GOT3 (cell line): Measurements from ENCODE around the gene REC8.

Source experiments
- DNase-seq: peaks from one replicate; lab custom pipeline; 2025; ENCODE audit warnings: mixed read lengths; lab: John Stamatoyannopoulos, UW

REC8 gene

GRCh38 chr14:24159777-24160498 is 11.9 kb upstream of the REC8 start:
- no peak for DNase-seq

- no peak for DNase-seq
These were observed 11.4 kb upstream of the REC8 start for GRCh38 chr14:24160499-24160849.

DNA sequence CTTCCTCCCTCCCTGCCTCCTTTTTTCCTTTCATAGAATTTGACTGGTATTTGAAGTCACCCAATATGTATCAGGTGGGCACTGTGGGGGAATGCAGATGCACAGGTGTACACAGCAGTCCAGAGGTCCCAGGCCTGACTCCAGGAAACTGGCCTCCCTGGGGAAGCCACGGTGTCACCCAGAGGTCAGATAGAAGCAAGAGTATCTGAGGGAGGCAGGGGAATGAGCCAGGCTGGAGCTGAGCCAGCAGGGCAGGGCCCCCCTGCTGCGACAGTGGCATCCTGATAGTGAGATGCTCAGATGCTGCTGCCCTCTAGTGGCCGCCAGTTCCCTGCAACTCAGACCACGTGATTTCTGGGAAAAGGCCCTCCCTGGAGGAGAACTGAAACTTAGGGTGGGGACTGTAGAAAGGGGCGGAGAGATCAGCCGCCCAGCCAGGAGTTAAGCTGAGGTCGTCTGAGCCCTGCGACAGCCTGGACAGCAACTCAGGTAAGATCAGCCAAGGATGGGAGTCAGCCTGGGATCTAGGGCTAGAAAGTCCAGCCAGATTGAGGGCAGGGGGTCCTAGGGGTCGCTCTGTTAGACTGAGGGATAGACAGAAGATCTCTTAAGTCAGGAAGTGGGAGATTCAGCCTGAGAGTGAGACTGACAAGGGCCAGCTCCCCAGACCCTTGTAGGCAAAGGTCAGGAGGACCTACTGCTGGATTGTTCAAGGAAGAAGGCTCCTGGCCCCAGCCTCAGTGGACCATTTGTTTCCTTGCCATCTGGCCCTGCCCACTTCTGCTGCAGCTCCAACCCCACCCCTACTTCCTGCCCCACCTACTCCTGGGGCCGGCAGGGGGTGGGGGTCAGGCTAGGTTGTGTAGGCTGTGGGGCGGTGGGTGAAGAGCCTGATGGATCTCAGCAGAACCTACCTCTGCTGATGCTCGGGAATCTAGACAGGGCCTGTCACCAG is 10.8 kb upstream of the REC8 start, which contains the start of gene IRF9:
Gene IRF9, plus strand, starts transcription at position 416 of the 955 bp plus-strand sequence. CDS start 880 bp downstream, outside the sequence.
- DNase-seq = peak; percentile 80

DNA sequence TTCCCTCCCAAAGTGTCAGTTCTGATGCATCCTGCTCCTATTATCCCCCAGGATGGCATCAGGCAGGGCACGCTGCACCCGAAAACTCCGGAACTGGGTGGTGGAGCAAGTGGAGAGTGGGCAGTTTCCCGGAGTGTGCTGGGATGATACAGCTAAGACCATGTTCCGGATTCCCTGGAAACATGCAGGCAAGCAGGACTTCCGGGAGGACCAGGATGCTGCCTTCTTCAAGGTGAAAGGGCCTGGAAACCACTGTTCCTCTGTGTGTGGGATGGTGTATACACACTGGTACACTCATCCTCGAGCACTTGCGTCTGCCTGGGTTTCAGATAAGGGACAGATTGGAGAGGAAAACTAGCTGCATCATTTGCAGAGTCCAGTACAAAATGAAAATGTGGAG is 9.8 kb upstream of the REC8 start:
- DNase-seq = no peak

- no peak for DNase-seq
These were observed 7.3 kb upstream of the REC8 start for GRCh38 chr14:24164518-24164991.

- no peak for DNase-seq
These were observed 6.1 kb upstream of the REC8 start for GRCh38 chr14:24165785-24166184.

DNA sequence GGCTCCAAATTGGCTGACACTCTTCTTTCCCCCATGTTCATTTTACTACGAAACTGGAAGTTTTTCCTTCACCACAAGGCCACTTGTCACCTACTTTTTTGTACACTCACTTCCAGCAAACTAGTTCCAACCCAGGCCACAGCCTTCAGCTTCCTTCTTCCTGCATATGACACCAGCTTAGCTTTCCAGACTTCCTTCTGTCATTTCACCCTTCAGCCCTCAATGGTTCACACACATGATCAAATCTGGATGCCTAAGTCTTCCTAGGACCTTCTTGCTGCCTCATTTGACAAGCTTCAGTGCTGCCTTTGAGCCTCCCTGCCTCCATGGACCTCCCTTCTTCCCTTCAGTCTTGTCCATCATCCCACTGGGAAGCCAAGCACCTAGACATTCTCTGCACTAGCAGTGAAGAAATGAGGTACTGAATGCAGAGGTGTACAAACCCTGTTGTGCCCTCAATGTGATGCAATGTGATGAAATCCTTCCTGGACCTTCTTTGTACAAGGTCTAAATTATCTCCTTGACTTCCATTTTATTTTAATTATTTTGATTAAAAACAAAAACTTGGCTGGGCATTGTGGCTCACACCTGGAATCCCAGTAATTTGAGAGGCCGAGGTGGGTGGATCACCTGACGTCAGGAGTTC is 4.3 kb upstream of the REC8 start:
- DNase-seq = no peak

DNA sequence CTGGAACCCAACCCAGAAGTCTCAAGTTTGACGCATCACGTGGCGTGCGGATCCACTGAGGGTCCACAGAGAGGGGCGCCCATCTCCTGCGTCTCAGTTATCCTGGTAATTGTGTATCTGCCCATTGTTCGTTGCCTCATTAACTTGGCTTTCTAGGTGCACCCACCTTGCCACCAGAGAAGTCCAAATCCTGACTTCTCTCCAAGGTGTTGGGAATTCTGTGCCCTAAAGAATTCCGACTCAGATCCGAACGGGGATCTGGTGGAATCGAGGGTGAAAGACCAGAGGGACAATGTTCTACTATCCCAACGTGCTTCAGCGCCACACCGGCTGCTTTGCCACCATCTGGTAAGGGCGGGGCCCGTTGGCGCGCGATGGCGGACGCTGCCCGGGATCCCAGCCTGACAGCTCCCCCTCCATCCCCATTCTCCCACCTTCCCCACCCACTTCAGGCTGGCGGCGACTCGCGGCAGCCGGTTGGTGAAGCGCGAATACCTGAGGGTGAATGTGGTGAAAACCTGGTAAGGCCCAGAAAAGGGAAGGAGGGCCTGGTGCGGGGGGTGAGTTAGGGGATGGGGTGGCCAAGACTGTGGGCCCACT is 481 bp downstream of the REC8 start:
- no peak for DNase-seq

- no peak for DNase-seq
These were observed 996 bp downstream of the REC8 start for GRCh38 chr14:24172871-24173281.

DNA sequence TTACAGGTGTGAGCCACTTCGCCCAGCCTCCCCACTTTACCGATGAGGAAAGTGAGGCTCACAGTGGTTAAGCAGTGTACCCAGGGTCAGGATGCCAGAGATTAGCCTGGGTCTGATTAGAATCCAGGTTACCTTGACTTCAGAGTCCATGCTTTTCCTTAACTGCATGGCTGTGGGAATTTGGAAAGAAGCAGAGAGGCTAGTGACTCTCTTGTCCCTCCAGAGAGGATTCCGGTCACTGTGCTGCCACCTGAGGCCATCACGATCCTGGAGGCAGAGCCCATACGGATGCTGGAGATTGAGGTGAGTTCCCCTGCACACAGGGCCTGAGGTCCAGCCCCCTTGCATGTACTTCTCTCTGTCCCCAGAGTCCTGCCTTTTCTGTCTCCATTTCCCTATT is 4.7 kb downstream of the REC8 start:
- DNase-seq = no peak

GRCh38 chr14:24177041-24177825 is 5.4 kb downstream of the REC8 start:
- no peak for DNase-seq

GRCh38 chr14:24177891-24178290 is 6.0 kb downstream of the REC8 start:
- DNase-seq = no peak

DNA sequence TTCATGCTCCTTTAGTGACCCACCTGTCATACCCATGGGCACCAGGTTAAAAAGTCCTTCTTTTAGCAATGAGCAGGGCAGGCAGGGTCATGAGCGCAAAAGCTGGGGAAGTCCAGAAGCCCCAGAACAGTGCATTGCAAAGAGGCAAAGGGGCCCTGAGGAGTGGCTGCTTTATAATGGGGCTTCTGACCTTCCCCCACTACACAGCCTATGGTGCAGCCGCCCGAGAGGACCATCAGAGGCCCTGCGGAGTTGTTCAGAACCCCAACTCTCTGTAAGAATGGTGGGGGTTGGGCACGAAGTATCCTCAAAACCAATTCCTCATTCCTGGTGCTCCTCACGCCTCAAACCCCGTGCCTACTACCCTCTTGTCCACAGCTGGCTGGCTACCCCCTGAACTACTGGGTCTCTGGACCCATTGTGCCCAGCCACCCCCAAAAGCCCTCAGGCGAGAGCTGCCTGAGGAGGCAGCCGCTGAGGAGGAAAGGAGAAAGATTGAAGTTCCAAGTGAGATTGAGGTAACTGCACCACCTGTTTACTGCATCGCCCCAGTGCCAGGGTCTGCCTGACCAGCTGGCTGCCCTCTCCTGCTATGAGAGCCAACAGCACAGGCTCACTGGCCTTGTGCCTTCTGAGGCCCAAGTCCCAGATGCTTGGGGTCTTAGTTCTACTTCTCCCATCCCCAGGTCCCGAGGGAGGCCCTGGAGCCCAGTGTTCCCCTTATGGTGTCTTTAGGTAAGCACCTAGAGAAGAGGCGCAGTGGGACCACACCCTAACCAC is 6.7 kb downstream of the REC8 start:
- no peak for DNase-seq

GRCh38 chr14:24179294-24179960 is 7.5 kb downstream of the REC8 start:
- DNase-seq = no peak

GRCh38 chr14:24179961-24180796 is 8.3 kb downstream of the REC8 start:
- no peak for DNase-seq

- no peak for DNase-seq
These were observed 9.6 kb downstream of the REC8 start for GRCh38 chr14:24181371-24182077.

DNA sequence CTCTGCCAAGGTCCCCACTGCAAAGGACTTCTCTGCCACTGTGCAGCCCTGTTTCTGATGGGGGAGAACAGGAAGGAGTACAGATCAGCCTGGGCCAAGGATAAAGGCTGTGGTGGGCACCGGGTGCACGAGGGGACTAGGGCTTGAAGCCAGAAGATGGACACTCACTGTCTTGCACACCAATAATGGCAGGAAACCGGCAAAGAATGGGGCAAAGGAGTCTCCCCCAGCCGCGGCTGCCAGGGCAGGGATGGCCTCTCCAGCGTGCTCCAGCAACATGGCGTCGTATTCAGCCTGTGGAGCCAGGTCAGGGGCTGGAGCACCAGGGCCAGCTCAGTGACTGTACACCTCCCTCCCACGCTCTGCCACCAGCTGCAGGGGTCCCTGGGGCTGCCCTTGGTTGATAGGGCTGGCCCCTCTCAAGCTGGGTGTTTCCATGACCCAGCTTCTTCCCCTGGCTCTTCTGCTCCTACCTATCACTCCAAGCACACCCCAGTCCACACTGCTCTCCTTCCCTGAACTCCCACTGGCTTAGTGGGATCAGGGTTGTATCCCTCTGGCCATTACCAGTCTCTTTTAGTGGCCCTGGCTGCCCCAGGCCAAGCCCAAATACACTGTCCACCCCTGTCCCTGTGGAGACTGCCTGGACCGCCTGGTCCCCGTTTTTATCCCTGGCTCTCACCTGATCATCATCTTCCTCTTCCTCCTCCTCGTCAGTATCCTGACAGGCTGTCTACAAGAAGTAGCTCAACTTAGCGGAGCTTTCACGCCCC is 10.4 kb downstream of the REC8 start:
- DNase-seq = no peak
